ENCODE results near the gene PSME3IP1.

DNA sequence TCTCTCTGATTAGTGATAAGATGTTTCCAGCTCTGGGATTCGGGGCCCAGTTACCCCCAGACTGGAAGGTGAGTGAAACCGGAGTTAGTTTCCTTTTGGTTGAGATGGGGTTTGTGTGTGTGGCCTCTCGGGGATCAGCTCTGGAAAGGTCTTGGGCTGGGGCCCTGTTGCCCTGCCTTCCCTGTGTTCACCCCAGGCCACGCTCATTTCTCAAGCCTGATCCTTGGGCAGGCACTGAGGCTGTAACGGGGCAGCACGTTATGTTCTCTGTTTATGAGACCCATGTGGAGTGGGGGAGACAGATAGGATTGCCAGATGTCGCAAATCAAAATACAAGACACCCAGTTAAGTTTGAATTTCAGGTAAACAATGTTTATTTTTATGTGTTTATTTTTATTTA is 58.0 kb downstream of the PSME3IP1 start:
- TF ChIP-seq, protein P1, sequence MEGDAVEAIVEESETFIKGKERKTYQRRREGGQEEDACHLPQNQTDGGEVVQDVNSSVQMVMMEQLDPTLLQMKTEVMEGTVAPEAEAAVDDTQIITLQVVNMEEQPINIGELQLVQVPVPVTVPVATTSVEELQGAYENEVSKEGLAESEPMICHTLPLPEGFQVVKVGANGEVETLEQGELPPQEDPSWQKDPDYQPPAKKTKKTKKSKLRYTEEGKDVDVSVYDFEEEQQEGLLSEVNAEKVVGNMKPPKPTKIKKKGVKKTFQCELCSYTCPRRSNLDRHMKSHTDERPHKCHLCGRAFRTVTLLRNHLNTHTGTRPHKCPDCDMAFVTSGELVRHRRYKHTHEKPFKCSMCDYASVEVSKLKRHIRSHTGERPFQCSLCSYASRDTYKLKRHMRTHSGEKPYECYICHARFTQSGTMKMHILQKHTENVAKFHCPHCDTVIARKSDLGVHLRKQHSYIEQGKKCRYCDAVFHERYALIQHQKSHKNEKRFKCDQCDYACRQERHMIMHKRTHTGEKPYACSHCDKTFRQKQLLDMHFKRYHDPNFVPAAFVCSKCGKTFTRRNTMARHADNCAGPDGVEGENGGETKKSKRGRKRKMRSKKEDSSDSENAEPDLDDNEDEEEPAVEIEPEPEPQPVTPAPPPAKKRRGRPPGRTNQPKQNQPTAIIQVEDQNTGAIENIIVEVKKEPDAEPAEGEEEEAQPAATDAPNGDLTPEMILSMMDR (IDR thresholded peaks at IDR 0.05; ENCODE audit: low read length), result no peak
- no peak for TF ChIP-seq EZH2 (IDR thresholded peaks at IDR 0.05; ENCODE audit: borderline replicate concordance, low read length)

Data from OCI-LY1 (cell line).